SK-N-SH treated with all-trans-retinoic acid at 6 μM for 48 hours (cell line): ENCODE measurements around the gene TRMT61A.

Experiments used
- GLIS3 ChIP-seq: fragments of 250-450 bp; sonication (Bioruptor Pico); IDR thresholded peaks from 2 replicates; pipeline ENCODE4 v1.5.0; 2020; ENCODE audit warnings: mild to moderate bottlenecking, moderate library complexity
- ISL1 ChIP-seq: fragments of 250-450 bp; sonication (Bioruptor Pico); IDR thresholded peaks from 2 replicates; pipeline ENCODE4 v2.1.2; 2022; ENCODE audit warnings: mild to moderate bottlenecking, moderate library complexity
- PATZ1 ChIP-seq: fragments of 250-450 bp; sonication (Bioruptor Pico); IDR thresholded peaks from 2 replicates; pipeline ENCODE4 v1.8.0; 2020; ENCODE audit warnings: mild to moderate bottlenecking, moderate library complexity, borderline replicate concordance
- TOX ChIP-seq: fragments of 250-450 bp; sonication (Bioruptor Pico); IDR thresholded peaks from 2 replicates; pipeline ENCODE4 v1.8.0; 2021; ENCODE audit warnings: mild to moderate bottlenecking, moderate library complexity, borderline replicate concordance
- TSHZ2 ChIP-seq: fragments of 250-450 bp; sonication (Bioruptor Pico); IDR thresholded peaks from 2 replicates; pipeline ENCODE4 v1.5.0; 2020; ENCODE audit warnings: mild to moderate bottlenecking, moderate library complexity
- ZC3H10 ChIP-seq: fragments of 250-450 bp; sonication (Bioruptor Pico); IDR thresholded peaks from 2 replicates; pipeline ENCODE4 v1.5.1; 2021; ENCODE audit warnings: mild to moderate bottlenecking, moderate library complexity
- ZFP3 ChIP-seq: fragments of 250-450 bp; sonication (Bioruptor Pico); IDR thresholded peaks from 2 replicates; pipeline ENCODE4 v1.5.0; 2020; ENCODE audit warnings: mild to moderate bottlenecking, moderate library complexity

- TF ChIP-seq GLIS3 (CRISPR knock-in tag) = no peak
- no peak for TF ChIP-seq TOX (CRISPR knock-in tag)
- TF ChIP-seq ZC3H10 (CRISPR knock-in tag) = no peak
- TF ChIP-seq PATZ1 (CRISPR knock-in tag) = no peak
- TF ChIP-seq ZFP3 (CRISPR knock-in tag) = no peak
- no peak for TF ChIP-seq ISL1 (CRISPR knock-in tag)
- no peak for TF ChIP-seq TSHZ2 (CRISPR knock-in tag)
Observed at GRCh38 chr14:103496776-103497175, 32.2 kb upstream of the TRMT61A start.
